ENCODE results near the gene EXOSC9. TPM values are rescaled to one million over a fixed set of nuclear protein-coding genes. Genes with fewer than 3 reads are reported as not detected.

Gene EXOSC9
- polyA plus RNA-seq, 1 donor from 2014 or later = 67.4 TPM

DNA sequence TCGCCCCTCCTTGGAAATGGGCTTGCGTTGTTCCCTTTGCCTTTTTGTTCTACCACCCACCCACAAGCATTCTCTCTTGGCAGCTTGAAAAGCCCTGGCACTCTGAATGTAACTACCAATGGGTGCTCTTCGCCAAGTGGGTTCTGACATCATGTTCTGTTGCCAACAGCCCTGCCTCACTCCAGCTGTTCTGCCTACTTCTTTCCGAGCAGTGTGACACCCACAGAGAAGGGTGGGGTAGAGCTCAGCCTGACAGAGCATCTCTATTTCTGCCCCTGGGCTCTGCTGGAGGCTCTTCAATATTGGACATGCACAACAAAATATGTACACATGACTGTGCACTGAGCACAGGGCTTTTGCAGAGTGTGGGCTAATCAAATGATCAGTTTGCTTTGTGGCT, 15.6 kb upstream of the EXOSC9 start:
- no peak overlapping the region for H3K4me2 ChIP-seq (ENCODE audit: low read length)
- TF ChIP-seq EP300 (conservative IDR thresholded peaks at IDR 0.05; ENCODE audit: poor library complexity, severe bottlenecking) = no peak
- TF ChIP-seq RAD21 (conservative IDR thresholded peaks at IDR 0.05) = no peak
- TF ChIP-seq, protein P1, sequence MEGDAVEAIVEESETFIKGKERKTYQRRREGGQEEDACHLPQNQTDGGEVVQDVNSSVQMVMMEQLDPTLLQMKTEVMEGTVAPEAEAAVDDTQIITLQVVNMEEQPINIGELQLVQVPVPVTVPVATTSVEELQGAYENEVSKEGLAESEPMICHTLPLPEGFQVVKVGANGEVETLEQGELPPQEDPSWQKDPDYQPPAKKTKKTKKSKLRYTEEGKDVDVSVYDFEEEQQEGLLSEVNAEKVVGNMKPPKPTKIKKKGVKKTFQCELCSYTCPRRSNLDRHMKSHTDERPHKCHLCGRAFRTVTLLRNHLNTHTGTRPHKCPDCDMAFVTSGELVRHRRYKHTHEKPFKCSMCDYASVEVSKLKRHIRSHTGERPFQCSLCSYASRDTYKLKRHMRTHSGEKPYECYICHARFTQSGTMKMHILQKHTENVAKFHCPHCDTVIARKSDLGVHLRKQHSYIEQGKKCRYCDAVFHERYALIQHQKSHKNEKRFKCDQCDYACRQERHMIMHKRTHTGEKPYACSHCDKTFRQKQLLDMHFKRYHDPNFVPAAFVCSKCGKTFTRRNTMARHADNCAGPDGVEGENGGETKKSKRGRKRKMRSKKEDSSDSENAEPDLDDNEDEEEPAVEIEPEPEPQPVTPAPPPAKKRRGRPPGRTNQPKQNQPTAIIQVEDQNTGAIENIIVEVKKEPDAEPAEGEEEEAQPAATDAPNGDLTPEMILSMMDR (IDR thresholded peaks at IDR 0.05; ENCODE audit: poor library complexity, severe bottlenecking) = no peak
- TF ChIP-seq SMC3 (conservative IDR thresholded peaks at IDR 0.05; ENCODE audit: poor library complexity) = no peak
- TF ChIP-seq, protein P2, sequence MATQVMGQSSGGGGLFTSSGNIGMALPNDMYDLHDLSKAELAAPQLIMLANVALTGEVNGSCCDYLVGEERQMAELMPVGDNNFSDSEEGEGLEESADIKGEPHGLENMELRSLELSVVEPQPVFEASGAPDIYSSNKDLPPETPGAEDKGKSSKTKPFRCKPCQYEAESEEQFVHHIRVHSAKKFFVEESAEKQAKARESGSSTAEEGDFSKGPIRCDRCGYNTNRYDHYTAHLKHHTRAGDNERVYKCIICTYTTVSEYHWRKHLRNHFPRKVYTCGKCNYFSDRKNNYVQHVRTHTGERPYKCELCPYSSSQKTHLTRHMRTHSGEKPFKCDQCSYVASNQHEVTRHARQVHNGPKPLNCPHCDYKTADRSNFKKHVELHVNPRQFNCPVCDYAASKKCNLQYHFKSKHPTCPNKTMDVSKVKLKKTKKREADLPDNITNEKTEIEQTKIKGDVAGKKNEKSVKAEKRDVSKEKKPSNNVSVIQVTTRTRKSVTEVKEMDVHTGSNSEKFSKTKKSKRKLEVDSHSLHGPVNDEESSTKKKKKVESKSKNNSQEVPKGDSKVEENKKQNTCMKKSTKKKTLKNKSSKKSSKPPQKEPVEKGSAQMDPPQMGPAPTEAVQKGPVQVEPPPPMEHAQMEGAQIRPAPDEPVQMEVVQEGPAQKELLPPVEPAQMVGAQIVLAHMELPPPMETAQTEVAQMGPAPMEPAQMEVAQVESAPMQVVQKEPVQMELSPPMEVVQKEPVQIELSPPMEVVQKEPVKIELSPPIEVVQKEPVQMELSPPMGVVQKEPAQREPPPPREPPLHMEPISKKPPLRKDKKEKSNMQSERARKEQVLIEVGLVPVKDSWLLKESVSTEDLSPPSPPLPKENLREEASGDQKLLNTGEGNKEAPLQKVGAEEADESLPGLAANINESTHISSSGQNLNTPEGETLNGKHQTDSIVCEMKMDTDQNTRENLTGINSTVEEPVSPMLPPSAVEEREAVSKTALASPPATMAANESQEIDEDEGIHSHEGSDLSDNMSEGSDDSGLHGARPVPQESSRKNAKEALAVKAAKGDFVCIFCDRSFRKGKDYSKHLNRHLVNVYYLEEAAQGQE (IDR thresholded peaks at IDR 0.05; ENCODE audit: borderline replicate concordance) = no peak
- no peak for TF ChIP-seq TAF1 (IDR thresholded peaks at IDR 0.05; ENCODE audit: low read depth)
- no peak for TF ChIP-seq POLR2AphosphoS5 (IDR thresholded peaks at IDR 0.05)
- TF ChIP-seq EZH2 (IDR thresholded peaks at IDR 0.05; ENCODE audit: borderline replicate concordance, insufficient read depth, low read length, poor library complexity, severe bottlenecking) = no peak

DNA sequence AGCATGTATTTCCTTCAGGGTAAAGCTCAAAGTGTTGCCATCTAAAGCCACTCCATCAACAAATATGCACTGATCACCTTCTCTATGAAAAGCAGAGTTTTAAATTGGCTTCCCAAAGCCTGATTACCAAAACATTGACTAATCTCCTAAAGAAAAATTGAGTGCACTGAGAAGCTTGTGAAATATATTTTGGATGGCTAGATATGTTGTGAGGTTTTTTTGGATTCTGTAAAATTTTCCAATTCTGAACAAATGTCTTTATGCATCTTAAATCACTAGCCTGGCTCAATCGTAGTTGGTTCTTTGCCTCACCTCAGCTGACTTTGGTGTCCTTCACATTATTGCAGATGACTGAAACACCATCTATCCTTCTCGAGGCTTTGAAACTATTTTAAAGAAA, 14.9 kb upstream of the EXOSC9 start:
- H2AFZ ChIP-seq (ENCODE audit: low read depth, low read length) = no peak overlapping the region
- H3K4me2 ChIP-seq (ENCODE audit: low read length) = no peak overlapping the region
- no peaks in the 10 kb centered on the region for H3K79me2 ChIP-seq (replicated peaks; ENCODE audit: insufficient read depth, low read length)
- no peaks in the 10 kb centered on the region for H3K36me3 ChIP-seq (ENCODE audit: insufficient read depth, low read length)
- no peaks in the 10 kb centered on the region for H3K9me3 ChIP-seq (ENCODE audit: low read length)
- H3K9ac ChIP-seq (ENCODE audit: low read length) = no peak overlapping the region
- H3K4me3 ChIP-seq (ENCODE audit: low read length) = no peak overlapping the region
- H3K9me2 ChIP-seq (ENCODE audit: insufficient read depth, low read length) = no peaks in the 10 kb centered on the region
- H3K27ac ChIP-seq (ENCODE audit: low read length) = no peak overlapping the region
- no peaks in the 10 kb centered on the region for H4K20me1 ChIP-seq (ENCODE audit: insufficient read depth)
- TF ChIP-seq EZH2 (IDR thresholded peaks at IDR 0.05; ENCODE audit: borderline replicate concordance, insufficient read depth, low read length, poor library complexity, severe bottlenecking) (no peak), EP300 (conservative IDR thresholded peaks at IDR 0.05; ENCODE audit: poor library complexity, severe bottlenecking) (no peak)
- TF ChIP-seq, protein P2 (IDR thresholded peaks at IDR 0.05; ENCODE audit: borderline replicate concordance) = no peak
- H3F3A ChIP-seq (ENCODE audit: insufficient read depth, low read length, poor library complexity, severe bottlenecking) = no peaks in the 10 kb centered on the region
- no peaks in the 10 kb centered on the region for H3K27me3 ChIP-seq (ENCODE audit: insufficient read depth, low read depth, low read length)

More for the DNA sequence above, 15.6 kb upstream of the EXOSC9 start:
- no peak overlapping the region for H3K9ac ChIP-seq (ENCODE audit: low read length)
- H4K20me1 ChIP-seq (ENCODE audit: insufficient read depth) = no peaks in the 10 kb centered on the region
- no peak overlapping the region for H2AFZ ChIP-seq (ENCODE audit: low read depth, low read length)
- H3K9me2 ChIP-seq (ENCODE audit: insufficient read depth, low read length) = no peaks in the 10 kb centered on the region
- no peaks in the 10 kb centered on the region for H3K79me2 ChIP-seq (replicated peaks; ENCODE audit: insufficient read depth, low read length)
- no peaks in the 10 kb centered on the region for H3K27me3 ChIP-seq (ENCODE audit: insufficient read depth, low read depth, low read length)
- H3K36me3 ChIP-seq (ENCODE audit: insufficient read depth, low read length) = no peaks in the 10 kb centered on the region
- no peaks in the 10 kb centered on the region for H3K9me3 ChIP-seq (ENCODE audit: low read length)
- H3F3A ChIP-seq (ENCODE audit: insufficient read depth, low read length, poor library complexity, severe bottlenecking) = no peaks in the 10 kb centered on the region
- no peak overlapping the region for H3K27ac ChIP-seq (ENCODE audit: low read length)
- no peak overlapping the region for H3K4me3 ChIP-seq (ENCODE audit: low read length)

Measured in neural cell (in vitro differentiated cells).